HG03354 (cell line): ENCODE data around the gene BCAS2.
A peak's percentile ranks its signal among the peaks of the same experiment; 100 is the strongest.
"Not testable (repeated sequence)": the region's sequence is repeated elsewhere in the genome, so short reads cannot be mapped to it uniquely, and the experiment has no call there.

Experiments
- ATAC-seq: cut with Tn5 transposase; IDR thresholded peaks from one replicate; pipeline ENCODE4 v1.9.1; 2021; ENCODE audit warnings: mild to moderate bottlenecking; ENCODE audit not compliant: unreplicated experiment, poor library complexity, severe bottlenecking

BCAS2 gene

GRCh38 chr1:114562978-114563510 lies 18.4 kb downstream of the BCAS2 start:
- ATAC-seq: not testable (repeated sequence)

GRCh38 chr1:114561333-114561732 lies 20.1 kb downstream of the BCAS2 start:
- ATAC-seq: no peak

GRCh38 chr1:114559356-114559755 lies 22.1 kb downstream of the BCAS2 start:
- ATAC-seq: no peak

GRCh38 chr1:114558544-114558943 lies 22.9 kb downstream of the BCAS2 start:
- peak; percentile 59 for ATAC-seq

GRCh38 chr1:114554577-114554976 lies 26.8 kb downstream of the BCAS2 start:
- no peak for ATAC-seq

GRCh38 chr1:114552106-114552639 lies 29.2 kb downstream of the BCAS2 start:
- ATAC-seq: no peak

GRCh38 chr1:114551400-114551799 lies 30.0 kb downstream of the BCAS2 start:
- ATAC-seq: no peak

GRCh38 chr1:114550336-114550735 lies 31.1 kb downstream of the BCAS2 start:
- no peak for ATAC-seq

GRCh38 chr1:114549137-114549536 lies 32.3 kb downstream of the BCAS2 start:
- no peak for ATAC-seq

GRCh38 chr1:114547076-114547475 lies 34.3 kb downstream of the BCAS2 start:
- ATAC-seq: no peak

GRCh38 chr1:114545796-114546195 lies 35.6 kb downstream of the BCAS2 start:
- no peak for ATAC-seq

GRCh38 chr1:114545315-114545714 lies 36.1 kb downstream of the BCAS2 start:
- ATAC-seq: no peak

- no peak for ATAC-seq
Measured at GRCh38 chr1:114540821-114541220, 40.6 kb downstream of the BCAS2 start.

- no peak for ATAC-seq
Measured at GRCh38 chr1:114540272-114540671, 41.1 kb downstream of the BCAS2 start.

- no peak for ATAC-seq
Measured at GRCh38 chr1:114536043-114536442, 45.4 kb downstream of the BCAS2 start.

GRCh38 chr1:114535401-114535800 lies 46.0 kb downstream of the BCAS2 start:
- ATAC-seq: no peak

- no peak for ATAC-seq
Measured at GRCh38 chr1:114531094-114531493, 50.3 kb downstream of the BCAS2 start.

GRCh38 chr1:114530224-114530623 lies 51.2 kb downstream of the BCAS2 start:
- no peak for ATAC-seq

- no peak for ATAC-seq
Measured at GRCh38 chr1:114524944-114525343, 56.5 kb downstream of the BCAS2 start.

- ATAC-seq: no peak
Measured at GRCh38 chr1:114522264-114522575, 59.2 kb downstream of the BCAS2 start.

GRCh38 chr1:114521396-114522263 lies 59.8 kb downstream of the BCAS2 start:
- no peak for ATAC-seq
